SK-N-SH treated with all-trans-retinoic acid at 6 μM for 48 hours (cell line): ENCODE data around the gene NACA2.

Experiments
- ARNTL ChIP-seq: fragments of 450-650 bp; formaldehyde crosslinking; IDR thresholded peaks from 2 replicates; pipeline ENCODE4 v1.5.0; 2020; ENCODE audit warnings: low read depth, mild to moderate bottlenecking, moderate library complexity, borderline replicate concordance
- ISL1 ChIP-seq: fragments of 250-450 bp; sonication (Bioruptor Pico); IDR thresholded peaks from 2 replicates; pipeline ENCODE4 v2.1.2; 2022; ENCODE audit warnings: mild to moderate bottlenecking, moderate library complexity
- PPARA ChIP-seq: fragments of 250-450 bp; sonication (Bioruptor Pico); IDR thresholded peaks from 2 replicates; pipeline ENCODE4 v1.5.0; 2020; ENCODE audit warnings: mild to moderate bottlenecking, borderline replicate concordance
- ZNF8 ChIP-seq: fragments of 450-650 bp; formaldehyde crosslinking; IDR thresholded peaks from 2 replicates; pipeline ENCODE4 v1.5.0; 2020; ENCODE audit warnings: mild to moderate bottlenecking, moderate library complexity

DNA sequence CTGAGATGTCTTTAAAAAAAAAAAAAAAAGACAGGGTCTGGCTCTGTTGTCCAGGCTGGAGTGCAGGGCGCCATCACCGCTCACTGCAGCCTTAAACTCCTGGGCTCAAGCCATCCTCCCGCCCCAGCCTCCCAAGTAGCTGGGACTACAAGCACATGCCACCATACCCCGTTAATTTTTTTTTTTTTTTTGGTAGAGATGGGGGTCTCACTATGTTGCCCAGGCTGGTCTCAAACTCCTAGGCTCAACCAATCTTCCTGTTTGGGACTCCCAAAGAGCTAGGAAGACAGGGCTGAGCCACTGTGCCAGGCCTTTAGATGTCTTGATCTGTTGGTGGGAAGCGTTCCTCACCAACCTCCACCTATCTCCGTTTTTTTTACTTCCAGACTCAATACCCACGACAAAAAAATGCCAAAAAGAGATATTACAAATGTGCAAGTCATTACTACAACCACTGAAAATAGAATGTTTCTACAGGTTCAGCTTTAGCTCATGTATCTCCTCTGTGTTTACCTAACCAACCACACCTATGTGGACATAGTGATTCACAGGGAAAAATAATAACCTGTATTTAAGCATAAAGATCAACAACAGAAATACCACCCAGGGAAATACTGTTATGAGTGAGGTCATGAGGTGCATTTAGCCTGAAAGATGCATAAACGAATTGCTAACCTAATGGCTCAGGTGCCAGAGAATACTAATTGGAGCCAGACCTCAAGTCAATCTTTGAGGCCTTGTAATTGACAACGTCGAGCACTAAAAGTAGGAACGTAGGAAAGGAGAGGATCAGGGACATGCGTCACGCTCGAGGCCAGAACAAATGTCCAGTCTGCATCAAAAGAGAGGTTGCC is 22.6 kb downstream of the NACA2 start:
- TF ChIP-seq ISL1 (CRISPR knock-in tag), result no peak
- no peak for TF ChIP-seq PPARA (CRISPR knock-in tag)
- TF ChIP-seq ARNTL (CRISPR knock-in tag), result no peak
- TF ChIP-seq ZNF8 (CRISPR knock-in tag), result no peak
